ENCODE data around the gene CPT2. TPM values are rescaled to one million over a fixed set of nuclear protein-coding genes. Genes with fewer than 3 reads are reported as not detected.
A peak's percentile ranks its signal among the peaks of the same experiment; 100 is the strongest.

Gene CPT2
- total and polyA plus RNA-seq, 2 of the 13 experiments (the other 11 are each of a cell fraction or from before 2014, with no cell fraction given), result 12.6 to 14.6 TPM

GRCh38 chr1:53160924-53161378 is 35.7 kb upstream of the CPT2 start (continued):
- TF ChIP-seq, protein P1, sequence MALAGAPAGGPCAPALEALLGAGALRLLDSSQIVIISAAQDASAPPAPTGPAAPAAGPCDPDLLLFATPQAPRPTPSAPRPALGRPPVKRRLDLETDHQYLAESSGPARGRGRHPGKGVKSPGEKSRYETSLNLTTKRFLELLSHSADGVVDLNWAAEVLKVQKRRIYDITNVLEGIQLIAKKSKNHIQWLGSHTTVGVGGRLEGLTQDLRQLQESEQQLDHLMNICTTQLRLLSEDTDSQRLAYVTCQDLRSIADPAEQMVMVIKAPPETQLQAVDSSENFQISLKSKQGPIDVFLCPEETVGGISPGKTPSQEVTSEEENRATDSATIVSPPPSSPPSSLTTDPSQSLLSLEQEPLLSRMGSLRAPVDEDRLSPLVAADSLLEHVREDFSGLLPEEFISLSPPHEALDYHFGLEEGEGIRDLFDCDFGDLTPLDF (CRISPR knock-in tag; IDR thresholded peaks at IDR 0.05), result peak; percentile 53; the same call in 1 of the 2 replicates
- TF ChIP-seq ZBTB8A (CRISPR knock-in tag; IDR thresholded peaks at IDR 0.05; ENCODE audit: borderline replicate concordance, low read depth) (no peak), NCOR1 (IDR thresholded peaks at IDR 0.05; ENCODE audit: borderline replicate concordance, low read length) (peak; percentile 97), SNRNP70 (IDR thresholded peaks at IDR 0.05; ENCODE audit: low read depth, low read length) (no peak), KAT8 (CRISPR knock-in tag; IDR thresholded peaks at IDR 0.05) (peak; percentile 85), ZEB1 (IDR thresholded peaks at IDR 0.05; ENCODE audit: insufficient replicate concordance, low read depth) (peak; percentile 46), NFAT5 (CRISPR knock-in tag; IDR thresholded peaks at IDR 0.05) (0 out of 2 replicates have a peak, but pooled peaks have one; percentile 48), UBTF (CRISPR knock-in tag; IDR thresholded peaks at IDR 0.05) (peak; percentile 70), EZH2 (conservative IDR thresholded peaks at IDR 0.05; ENCODE audit: low read depth, low read length) (no peak), TOPORS (CRISPR knock-in tag; IDR thresholded peaks at IDR 0.05) (peak; percentile 50; the same call in 1 of the 2 replicates), ZBTB37 (CRISPR knock-in tag; IDR thresholded peaks at IDR 0.05) (no peak), NKX3-1 (CRISPR knock-in tag; IDR thresholded peaks at IDR 0.05) (peak; percentile 74; the same call in 1 of the 2 replicates), SMARCC2 (IDR thresholded peaks at IDR 0.05) (no peak), SKI (IDR thresholded peaks at IDR 0.05; ENCODE audit: partially characterized antibody) (peak; percentile 87), ZNF678 (CRISPR knock-in tag; IDR thresholded peaks at IDR 0.05) (no peak), JUNB (CRISPR knock-in tag; IDR thresholded peaks at IDR 0.05; ENCODE audit: borderline replicate concordance) (no peak)
- TF ChIP-seq, protein P2, sequence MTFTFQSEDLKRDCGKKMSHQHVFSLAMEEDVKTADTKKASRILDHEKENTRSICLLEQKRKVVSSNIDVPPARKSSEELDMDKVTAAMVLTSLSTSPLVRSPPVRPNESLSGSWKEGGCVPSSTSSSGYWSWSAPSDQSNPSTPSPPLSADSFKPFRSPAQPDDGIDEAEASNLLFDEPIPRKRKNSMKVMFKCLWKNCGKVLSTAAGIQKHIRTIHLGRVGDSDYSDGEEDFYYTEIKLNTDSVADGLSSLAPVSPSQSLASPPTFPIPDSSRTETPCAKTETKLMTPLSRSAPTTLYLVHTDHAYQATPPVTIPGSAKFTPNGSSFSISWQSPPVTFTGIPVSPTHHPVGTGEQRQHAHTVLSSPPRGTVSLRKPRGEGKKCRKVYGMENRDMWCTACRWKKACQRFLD (CRISPR knock-in tag; IDR thresholded peaks at IDR 0.05; ENCODE audit: borderline replicate concordance), result 0 out of 2 replicates have a peak, but pooled peaks have one; percentile 57
